GM12878 (cell line): ENCODE data around the gene C11orf97. TPM values are rescaled to one million over a fixed set of nuclear protein-coding genes. Genes with fewer than 3 reads are reported as not detected.

Experiments
- ATAC-seq: fragments of 200-7000 bp; cut with Tn5 transposase; 3 replicates; pipeline ENCODE4 v1.9.1; 2020; ENCODE audit warnings: mild to moderate bottlenecking, moderate library complexity
- BruUV-seq: library from RNA; stranded (reverse); fragments of 400-500 nt; replicated peaks from 2 replicates; lab custom pipeline; 2021; lab: Mats Ljungman, UMichigan
- CTCF ChIA-PET: fragments of 300-600 bp; sonication (Branson Sonifier 250); formaldehyde crosslinking; extraction: SDS; loops from one replicate; lab custom pipeline; 2021; ENCODE audit warnings: inconsistent platforms; lab: Yijun Ruan, JAX
- POLR2A ChIA-PET: fragments of 350-600 bp; formaldehyde crosslinking; extraction: SDS; loops from one replicate; lab custom pipeline; 2021; ENCODE audit warnings: inconsistent platforms; lab: Charles Lee
- RAD21 ChIA-PET: fragments of 300-600 bp; sonication (Branson Sonifier 250); formaldehyde crosslinking; loops from one replicate; lab custom pipeline; 2023; ENCODE audit warnings: antibody characterized with exemption; ENCODE audit not compliant: unreplicated experiment; lab: Charles Lee
- SMC1A ChIA-PET: fragments of 300-600 bp; sonication (Branson Sonifier 250); formaldehyde crosslinking; loops from one replicate; lab custom pipeline; 2023; ENCODE audit not compliant: unreplicated experiment, uncharacterized antibody; lab: Charles Lee
- DNase-seq: peaks from one replicate; pipeline ENCODE4 v3.0.0-alpha.2; 2011; ENCODE audit warnings: low read depth, low spot score
- FAIRE-seq: peaks from 3 replicates; lab custom pipeline; 2011; peaks lifted over from hg19 to GRCh38; lab: Jason Lieb, UNC
- H2AFZ ChIP-seq: 2 replicates; pipeline ENCODE4 v1.6.0; 2011; ENCODE audit warnings: low read depth, low read length, control low read depth; ENCODE audit not compliant: control insufficient read depth
- H3K27ac ChIP-seq: 2 replicates; pipeline ENCODE4 v1.5.1; 2011; ENCODE audit warnings: control low read depth; ENCODE audit not compliant: control insufficient read depth, insufficient read depth
- H3K27me3 ChIP-seq, 2 experiments: replicated peaks in 1 of 2; 2 replicates each; pipeline versions ENCODE4 v1.6.0 to v1.6.1; 2011; ENCODE audit warnings: low read length in 1 of 2; ENCODE audit not compliant: control insufficient read depth in 2 of 2, insufficient read depth in 2 of 2
- H3K36me3 ChIP-seq, 2 experiments: 2 replicates each; pipeline ENCODE4 v1.5.1; 2011; ENCODE audit warnings: low read length in 1 of 2; ENCODE audit not compliant: control insufficient read depth in 2 of 2, insufficient read depth in 2 of 2
- H3K4me1 ChIP-seq: 2 replicates; pipeline ENCODE4 v1.6.1; 2011; ENCODE audit warnings: mild to moderate bottlenecking, low read length, moderate library complexity, mixed read lengths; ENCODE audit not compliant: control insufficient read depth, insufficient read depth
- H3K4me2 ChIP-seq: 2 replicates; pipeline ENCODE4 v1.6.0; 2011; ENCODE audit warnings: control low read depth; ENCODE audit not compliant: control insufficient read depth, insufficient read depth
- H3K4me3 ChIP-seq: fragments of 200-600 bp; sonication (generic); 2 replicates; pipeline ENCODE4 v1.5.1; 2016
- H3K79me2 ChIP-seq: 2 replicates; pipeline ENCODE4 v1.6.0; 2011; ENCODE audit warnings: low read length; ENCODE audit not compliant: control insufficient read depth, insufficient read depth
- H3K9ac ChIP-seq: 2 replicates; pipeline ENCODE4 v1.8.0; 2011; ENCODE audit warnings: low read length, control low read depth, mixed read lengths; ENCODE audit not compliant: control insufficient read depth, insufficient read depth
- H3K9me3 ChIP-seq: replicated peaks from 3 replicates; pipeline ENCODE4 v1.5.1; 2011; ENCODE audit warnings: mild to moderate bottlenecking, low read length; ENCODE audit not compliant: control insufficient read depth, insufficient read depth
- H4K20me1 ChIP-seq: 2 replicates; pipeline ENCODE4 v1.6.0; 2011; ENCODE audit not compliant: control insufficient read depth, insufficient read depth
- DPF2 ChIP-seq: fragments of 450-650 bp; IDR thresholded peaks from 2 replicates; pipeline ENCODE4 v1.6.1; 2017; ENCODE audit warnings: mild to moderate bottlenecking
- ZBTB11 ChIP-seq: fragments of 450-650 bp; formaldehyde crosslinking; IDR thresholded peaks from 2 replicates; pipeline ENCODE4 v1.5.0; 2022; ENCODE audit warnings: mild to moderate bottlenecking, missing genetic modification characterization
- WGBS: methylation state at CpG from one replicate; pipeline ENCODE4 v1.1.6; 2016; ENCODE audit warnings: low lambda C conversion rate; ENCODE audit not compliant: insufficient replicate concordance, insufficient coverage; ENCODE audit errors: missing lambda C conversion rate; 5-methylcytosine and 5-hydroxymethylcytosine counted together
- in situ Hi-C: fragments of 300-500 bp; cut with MboI; formaldehyde crosslinking; loops from 9 replicates; pipeline ENCODE4 v1.14.3; 2018; ENCODE audit warnings: mixed read lengths
- intact Hi-C: fragments of 100-400 bp; cut with micrococcal nuclease; formaldehyde crosslinking; loops from one replicate; pipeline ENCODE4 v1.14.2; 2022; ENCODE audit not compliant: unreplicated experiment
- polyA plus RNA-seq, 11 experiments: library from polyadenylated mRNA; depleted of rRNA in 4 of 11; unstranded in 6 of 11; stranded (reverse) in 5 of 11; fragments of >200 nt; fragmentation: Nextera tagmentation in 4 of 11; fragmentation: Illumina TruSeq in 1 of 11; extraction: Ambion mirVana in 4 of 11; extraction: Trizol in 1 of 11; gene quantifications; 1 replicate in 1 of 11; 2 replicates in 10 of 11; pipeline versions ENCODE4 v1.2.1 to v1.2.3, GENCODE V29; 2011 to 2016; ENCODE audit warnings: inconsistent platforms in 2 of 11, missing spikeins in 2 of 11, low read depth in 1 of 11
- total RNA-seq, 4 experiments: library from RNA; depleted of rRNA in 3 of 4; stranded (reverse); fragments of >200 nt in 3 of 4; fragmentation: Illumina TruSeq in 1 of 4; extraction: Trizol in 1 of 4; gene quantifications; 2 replicates each; pipeline versions ENCODE4 v1.2.1 to v1.2.3, GENCODE V29; 2013 to 2021

C11orf97 gene
- total and polyA plus RNA-seq, 10 of the 15 experiments (the other 5 are each of a cell fraction or from before 2014, with no cell fraction given) = not detected

- Histone ChIP-seq H3K9ac (peak overlapping the region; percentile 85), H3K9me3 (no peaks in the 10 kb centered on the region), H3K4me2 (peak overlapping the region; percentile 77), H3K27me3 (no peaks in the 10 kb centered on the region), H4K20me1 (no peaks in the 10 kb centered on the region), H3K4me3 (peak overlapping the region; percentile 80), H3K27ac (no peak overlapping the region; the same call in 1 of the 2 replicates), H2AFZ (peak overlapping the region; percentile 96), H3K36me3 (no peaks in the 10 kb centered on the region), H3K79me2 (peaks cover 2% of the 10 kb centered on the region)
- BruUV-seq = no TSS peak
- ChIA-PET SMC1A (interaction anchor here (1.0 to 6.8 kb wide), 6 partner anchors 10 to 59 kb away, joined by 3 to 107 read pairs (median 4); no protein-coding TSS in a partner anchor), RAD21 (interaction anchor here (0.6 to 9.3 kb wide), 9 partner anchors 14 to 59 kb away, joined by 3 to 52 read pairs (median 3); no protein-coding TSS in a partner anchor), CTCF (interaction anchor here (1.1 to 4.2 kb wide), 4 partner anchors 24 to 59 kb away, joined by 5 to 32 read pairs (median 5); no protein-coding TSS in a partner anchor), POLR2A (interaction anchor here (0.6 to 4.6 kb wide), 6 partner anchors 12 to 60 kb away, joined by 3 to 27 read pairs (median 5); no protein-coding TSS in a partner anchor)
- intact Hi-C loops = loop anchor here (2.0 kb wide), 1 partner anchor 38 kb away; no protein-coding TSS in a partner anchor
- ATAC-seq = peak; percentile 2
- DNase-seq = no peak
- FAIRE-seq = no peak
- 60% methylated on average over 50 of the region's 59 CpGs for WGBS
- TF ChIP-seq ZBTB11 (no peak), DPF2 (peak; percentile 8; the same call in 1 of the 2 replicates)
- TF ChIP-seq, all 136 proteins: peak for 1
- no peaks in the 10 kb centered on the region; the same call in 1 of the 2 replicates for H3K4me1 ChIP-seq
- in situ Hi-C loops = no loop called here
These were observed 32.5 kb downstream of the C11orf97 start for GRCh38 chr11:94544646-94545263.
